OCI-LY1 (cell line): ENCODE results near the gene TBC1D10A.

ENCODE experiments used
- CTCF ChIP-seq: fragments of 200-600 bp; sonication (generic), shearing (Covaris generic); IDR thresholded peaks from 2 replicates; pipeline ENCODE4 v1.5.1; 2017; ENCODE audit warnings: mild to moderate bottlenecking, antibody characterized with exemption, low read length, moderate library complexity, mixed read lengths
- EZH2 ChIP-seq: fragments of 200-600 bp; sonication (generic), shearing (Covaris generic); IDR thresholded peaks from 2 replicates; pipeline ENCODE4 v1.8.0; 2017; ENCODE audit warnings: borderline replicate concordance, mixed run types, mild to moderate bottlenecking, antibody characterized with exemption, low read length, moderate library complexity, mixed read lengths

- no peak for TF ChIP-seq CTCF
- TF ChIP-seq EZH2 = no peak
Observed at GRCh38 chr22:30336752-30337460, 10.2 kb upstream of the TBC1D10A start.
